ENCODE data around the gene FNDC3B. TPM values are rescaled to one million over a fixed set of nuclear protein-coding genes. Genes with fewer than 3 reads are reported as not detected.
"Not testable (repeated sequence)": the region's sequence is repeated elsewhere in the genome, so short reads cannot be mapped to it uniquely, and the experiment has no call there.

The FNDC3B gene
- 71.8 and 101 TPM in 2 replicates for total RNA-seq

- DNase-seq (ENCODE audit: low read depth in 2 of 2): peak; percentile 90 to 98
Measured at GRCh38 chr3:172039436-172040077, at the start of gene FNDC3B. FNDC3B (plus strand) TSS chr3:172039578; CDS start chr3:172112480, 72,902 bp downstream.

- DNase-seq (ENCODE audit: low read depth in 2 of 2): not testable (repeated sequence)
Measured at GRCh38 chr3:171990239-171990638, 49.1 kb upstream of the FNDC3B start.

GRCh38 chr3:171991166-171991565 is 48.2 kb upstream of the FNDC3B start:
- DNase-seq (ENCODE audit: low read depth in 2 of 2): no peak

- no peak for DNase-seq (ENCODE audit: low read depth in 2 of 2)
Measured at GRCh38 chr3:171994646-171995428, 44.5 kb upstream of the FNDC3B start.

- no peak for DNase-seq (ENCODE audit: low read depth in 2 of 2)
Measured at GRCh38 chr3:171995486-171995885, 43.9 kb upstream of the FNDC3B start.

GRCh38 chr3:171996178-171996817 is 43.1 kb upstream of the FNDC3B start:
- no peak for DNase-seq (ENCODE audit: low read depth in 2 of 2)

- not testable (repeated sequence) for DNase-seq (ENCODE audit: low read depth in 2 of 2)
Measured at GRCh38 chr3:171998731-171999130, 40.6 kb upstream of the FNDC3B start.

GRCh38 chr3:172001616-172002015 is 37.8 kb upstream of the FNDC3B start:
- DNase-seq (ENCODE audit: low read depth in 2 of 2): not testable (repeated sequence)

- DNase-seq (ENCODE audit: low read depth in 2 of 2): no peak
Measured at GRCh38 chr3:172002512-172003078, 36.8 kb upstream of the FNDC3B start.

- DNase-seq (ENCODE audit: low read depth in 2 of 2): no peak
Measured at GRCh38 chr3:172003146-172003545, 36.2 kb upstream of the FNDC3B start.

GRCh38 chr3:172007065-172007370 is 32.4 kb upstream of the FNDC3B start:
- no peak for DNase-seq (ENCODE audit: low read depth in 2 of 2)

GRCh38 chr3:172009803-172010202 is 29.6 kb upstream of the FNDC3B start:
- no peak for DNase-seq (ENCODE audit: low read depth in 2 of 2)

- DNase-seq (ENCODE audit: low read depth in 2 of 2): no peak
Measured at GRCh38 chr3:172012775-172013174, 26.6 kb upstream of the FNDC3B start.

GRCh38 chr3:172014145-172014544 is 25.2 kb upstream of the FNDC3B start:
- no peak for DNase-seq (ENCODE audit: low read depth in 2 of 2)

GRCh38 chr3:172018364-172018763 is 21.0 kb upstream of the FNDC3B start:
- no peak for DNase-seq (ENCODE audit: low read depth in 2 of 2)

- no peak for DNase-seq (ENCODE audit: low read depth in 2 of 2)
Measured at GRCh38 chr3:172020763-172021162, 18.6 kb upstream of the FNDC3B start.

- DNase-seq (ENCODE audit: low read depth in 2 of 2): no peak
Measured at GRCh38 chr3:172021164-172021563, 18.2 kb upstream of the FNDC3B start.

GRCh38 chr3:172021859-172022258 is 17.5 kb upstream of the FNDC3B start:
- no peak for DNase-seq (ENCODE audit: low read depth in 2 of 2)

- DNase-seq (ENCODE audit: low read depth in 2 of 2): no peak
Measured at GRCh38 chr3:172023915-172024314, 15.5 kb upstream of the FNDC3B start.

GRCh38 chr3:172024679-172025078 is 14.7 kb upstream of the FNDC3B start:
- no peak for DNase-seq (ENCODE audit: low read depth in 2 of 2)

GRCh38 chr3:172029425-172030098 is 9.8 kb upstream of the FNDC3B start:
- DNase-seq (ENCODE audit: low read depth in 2 of 2): no peak

GRCh38 chr3:172030181-172030580 is 9.2 kb upstream of the FNDC3B start:
- DNase-seq (ENCODE audit: low read depth in 2 of 2): no peak

All from dermis microvascular lymphatic vessel endothelial cell (primary cell).